WI38 (cell line): ENCODE data around the gene METTL17.

Experiments
- H3K4me3 ChIP-seq: 2 replicates; pipeline ENCODE4 v1.5.1; 2011; ENCODE audit warnings: low read depth, mild to moderate bottlenecking, control low read depth, low read length
- CTCF ChIP-seq: IDR thresholded peaks from 2 replicates; pipeline ENCODE4 v1.5.1; 2012; ENCODE audit warnings: low read depth, mild to moderate bottlenecking, control low read depth, low read length

METTL17 gene

GRCh38 chr14:21026988-21027315 lies 37.2 kb downstream of the METTL17 start:
- TF ChIP-seq CTCF: no peak
- no peak overlapping the region for H3K4me3 ChIP-seq

- TF ChIP-seq CTCF: no peak
These were observed 40.1 kb downstream of the METTL17 start, which contains the start of gene TPPP2 for GRCh38 chr14:21029917-21030316. Gene TPPP2 (plus strand): TSS chr14:21030217. CDS start chr14:21030582, 365 bp downstream.

GRCh38 chr14:21030531-21030930 lies 40.8 kb downstream of the METTL17 start:
- TF ChIP-seq CTCF: no peak

More at GRCh38 chr14:21029917-21030316, 40.1 kb downstream of the METTL17 start, which contains the start of gene TPPP2:
- no peak within 1 kb of the TSS for H3K4me3 ChIP-seq

GRCh38 chr14:21032326-21033132 lies 42.7 kb downstream of the METTL17 start:
- TF ChIP-seq CTCF: no peak
- H3K4me3 ChIP-seq: no peak overlapping the region

More at GRCh38 chr14:21030531-21030930, 40.8 kb downstream of the METTL17 start:
- no peak overlapping the region for H3K4me3 ChIP-seq

- no peak for TF ChIP-seq CTCF
- H3K4me3 ChIP-seq: no peak overlapping the region
These were observed 43.4 kb downstream of the METTL17 start for GRCh38 chr14:21033133-21033698.

GRCh38 chr14:21034707-21035106 lies 44.9 kb downstream of the METTL17 start, which contains the start of gene RNASE13:
Gene RNASE13 (minus strand): TSS chr14:21034807. CDS start chr14:21034288, 519 bp downstream.
- no peak for TF ChIP-seq CTCF
- H3K4me3 ChIP-seq: no peak within 1 kb of the TSS

- TF ChIP-seq CTCF: no peak
- no peak overlapping the region for H3K4me3 ChIP-seq
These were observed 47.0 kb downstream of the METTL17 start for GRCh38 chr14:21036751-21037150.
